Skeletal muscle tissue (tissue), 4 donors: ENCODE results near the gene PRPS1. TPM values are rescaled to one million over a fixed set of nuclear protein-coding genes. Genes with fewer than 3 reads are reported as not detected.
"Not testable (repeated sequence)": the region's sequence is repeated elsewhere in the genome, so short reads cannot be mapped to it uniquely, and the experiment has no call there.

Experiments used
- H3K27ac ChIP-seq: one replicate; pipeline ENCODE4 v1.7.0; 2013; ENCODE audit warnings: mild to moderate bottlenecking, low read depth, low read length, inconsistent platforms
- H3K27me3 ChIP-seq, 3 donors: one replicate each; pipeline ENCODE4 v1.7.0; 2013; ENCODE audit warnings: low read length in 3 of 3; ENCODE audit not compliant: control insufficient read depth in 3 of 3, insufficient read depth in 3 of 3
- H3K36me3 ChIP-seq, 3 donors: one replicate each; pipeline ENCODE4 v1.7.0; 2013; ENCODE audit warnings: low read length in 3 of 3; ENCODE audit not compliant: control insufficient read depth in 3 of 3, insufficient read depth in 3 of 3
- H3K4me1 ChIP-seq, 3 donors: one replicate each; pipeline ENCODE4 v1.7.0; 2013; ENCODE audit warnings: low read length in 3 of 3, mild to moderate bottlenecking in 3 of 3; ENCODE audit not compliant: control insufficient read depth in 3 of 3, insufficient read depth in 3 of 3
- H3K4me3 ChIP-seq, 3 donors: one replicate each; pipeline ENCODE4 v1.7.0; 2013; ENCODE audit warnings: low read length in 3 of 3
- H3K9ac ChIP-seq, 3 donors: one replicate each; pipeline ENCODE4 v1.7.0; 2013; ENCODE audit warnings: low read length in 3 of 3, mild to moderate bottlenecking in 3 of 3, moderate library complexity in 2 of 3, low read depth in 1 of 3
- H3K9me3 ChIP-seq, 3 donors: one replicate each; pipeline ENCODE4 v1.7.0; 2013; ENCODE audit warnings: low read length in 3 of 3; ENCODE audit not compliant: control insufficient read depth in 3 of 3
- total RNA-seq: library from RNA; depleted of rRNA; stranded (reverse); fragments of >200 nt; gene quantifications from one replicate; pipeline ENCODE4 v1.2.3, GENCODE V29; 2014
- donor health status: Osteomylitis.

Gene PRPS1
- total RNA-seq, 1 donor from 2014 or later, result 23.0 TPM

GRCh38 chrX:107601759-107602158 is 26.6 kb upstream of the PRPS1 start:
- H3K4me3 ChIP-seq, result no peak overlapping the region

GRCh38 chrX:107602694-107603239 is 25.5 kb upstream of the PRPS1 start:
- no peaks in the 10 kb centered on the region for H3K27me3 ChIP-seq
- no peaks in the 10 kb centered on the region for H3K9me3 ChIP-seq
- no peak overlapping the region for H3K4me3 ChIP-seq
- H3K27ac ChIP-seq, result no peak overlapping the region
- H3K4me1 ChIP-seq, result no peaks in the 10 kb centered on the region
- no peak overlapping the region for H3K9ac ChIP-seq
- no peaks in the 10 kb centered on the region for H3K36me3 ChIP-seq

More at GRCh38 chrX:107601759-107602158, 26.6 kb upstream of the PRPS1 start:
- Histone ChIP-seq H3K36me3 (no peaks in the 10 kb centered on the region), H3K9ac (no peak overlapping the region), H3K27ac (no peak overlapping the region), H3K4me1 (no peaks in the 10 kb centered on the region), H3K27me3 (no peaks in the 10 kb centered on the region), H3K9me3 (no peaks in the 10 kb centered on the region)

GRCh38 chrX:107603429-107604159 is 24.7 kb upstream of the PRPS1 start:
- no peaks in the 10 kb centered on the region for H3K9me3 ChIP-seq
- H3K4me3 ChIP-seq, result no peak overlapping the region
- no peak overlapping the region for H3K9ac ChIP-seq
- H3K27ac ChIP-seq, result no peak overlapping the region
- no peaks in the 10 kb centered on the region for H3K36me3 ChIP-seq
- no peaks in the 10 kb centered on the region for H3K4me1 ChIP-seq
- no peaks in the 10 kb centered on the region for H3K27me3 ChIP-seq

GRCh38 chrX:107609061-107609460 is 19.2 kb upstream of the PRPS1 start:
- not testable (repeated sequence) for H3K27me3 ChIP-seq, H3K9me3 ChIP-seq, H3K4me1 ChIP-seq, H3K27ac ChIP-seq, H3K36me3 ChIP-seq, H3K9ac ChIP-seq, H3K4me3 ChIP-seq

GRCh38 chrX:107610667-107611066 is 17.6 kb upstream of the PRPS1 start:
- Histone ChIP-seq H3K9me3 (no peaks in the 10 kb centered on the region), H3K4me1 (no peaks in the 10 kb centered on the region), H3K27ac (no peak overlapping the region), H3K36me3 (no peaks in the 10 kb centered on the region), H3K4me3 (no peak overlapping the region), H3K27me3 (no peaks in the 10 kb centered on the region), H3K9ac (no peak overlapping the region)

GRCh38 chrX:107619885-107620322 is 8.4 kb upstream of the PRPS1 start:
- Histone ChIP-seq H3K4me1 (no peaks in the 10 kb centered on the region), H3K9me3 (no peaks in the 10 kb centered on the region), H3K4me3 (no peak overlapping the region), H3K27ac (no peak overlapping the region), H3K27me3 (no peaks in the 10 kb centered on the region), H3K9ac (no peak overlapping the region), H3K36me3 (no peaks in the 10 kb centered on the region)

- Histone ChIP-seq H3K27ac (no peak overlapping the region), H3K4me1 (peaks cover 0 to 5% (median 0%) of the 10 kb centered on the region in 3 donors), H3K36me3 (no peaks in the 10 kb centered on the region), H3K27me3 (no peaks in the 10 kb centered on the region), H3K4me3 (no peak overlapping the region), H3K9me3 (no peaks in the 10 kb centered on the region), H3K9ac (no peak overlapping the region)
These were observed 3.4 kb upstream of the PRPS1 start for GRCh38 chrX:107624893-107625292.

- peaks cover 0 to 8% (median 0%) of the 10 kb centered on the region in 3 donors for H3K4me1 ChIP-seq
- H3K27me3 ChIP-seq, result no peaks in the 10 kb centered on the region
- no peak overlapping the region for H3K4me3 ChIP-seq
- H3K27ac ChIP-seq, result no peak overlapping the region
- no peak overlapping the region for H3K9ac ChIP-seq
- no peaks in the 10 kb centered on the region for H3K36me3 ChIP-seq
- no peaks in the 10 kb centered on the region for H3K9me3 ChIP-seq
These were observed 2.6 kb upstream of the PRPS1 start for GRCh38 chrX:107625739-107626138.

GRCh38 chrX:107626481-107626880 is 1.8 kb upstream of the PRPS1 start:
- Histone ChIP-seq H3K4me3 (no peak overlapping the region), H3K4me1 (peaks cover 0 to 8% (median 0%) of the 10 kb centered on the region in 3 donors), H3K9ac (no peak overlapping the region), H3K27ac (no peak overlapping the region), H3K9me3 (no peaks in the 10 kb centered on the region), H3K27me3 (no peaks in the 10 kb centered on the region), H3K36me3 (no peaks in the 10 kb centered on the region)

GRCh38 chrX:107626916-107627315 is 1.4 kb upstream of the PRPS1 start:
- H3K27ac ChIP-seq, result no peak overlapping the region
- H3K27me3 ChIP-seq, result no peaks in the 10 kb centered on the region
- H3K36me3 ChIP-seq, result no peaks in the 10 kb centered on the region
- no peak overlapping the region for H3K9ac ChIP-seq
- H3K4me1 ChIP-seq, result peaks cover 0 to 8% (median 0%) of the 10 kb centered on the region in 3 donors
- no peak overlapping the region for H3K4me3 ChIP-seq
- no peaks in the 10 kb centered on the region for H3K9me3 ChIP-seq
